Measurements from ENCODE around the gene PHF24. TPM values are rescaled to one million over a fixed set of nuclear protein-coding genes. Genes with fewer than 3 reads are reported as not detected.
"Not testable (repeated sequence)": the region's sequence is repeated elsewhere in the genome, so short reads cannot be mapped to it uniquely, and the experiment has no call there.

Gene PHF24
- total RNA-seq, 4 donors from 2014 or later = 0.44 to 2.7 (median 1.5) TPM

DNA sequence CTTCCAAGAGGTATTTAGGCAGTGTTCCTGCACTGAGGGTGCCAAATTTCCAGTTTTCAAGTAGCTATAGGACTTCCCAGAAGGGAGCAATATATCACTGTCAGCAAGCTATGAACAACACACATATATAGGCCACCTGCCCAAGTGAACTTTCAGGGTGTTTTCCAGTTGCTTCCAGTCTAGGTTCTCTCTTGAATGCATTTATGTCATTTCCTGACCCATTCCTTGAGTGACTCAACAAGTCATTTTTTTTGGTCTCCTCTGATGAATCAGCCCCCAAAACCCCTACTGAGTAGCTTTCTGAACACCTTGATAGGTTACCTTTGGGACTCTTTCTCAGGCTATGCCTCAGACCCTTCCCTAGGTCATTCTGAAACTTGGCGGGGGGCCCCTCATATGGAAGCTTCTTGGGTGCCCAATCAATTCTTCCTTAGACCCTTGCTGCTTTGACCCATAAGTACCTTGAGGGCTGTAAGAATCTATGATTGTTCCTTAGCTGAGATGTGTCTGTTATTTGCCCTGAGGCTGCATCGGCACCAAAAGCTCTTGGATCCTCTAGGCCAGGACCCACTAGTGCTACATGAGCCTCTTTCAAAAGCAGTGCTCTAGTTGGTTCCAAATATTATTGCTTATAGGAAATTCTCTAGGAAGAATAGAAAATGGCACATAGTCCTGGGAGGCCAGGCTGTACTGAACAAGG lies 43.9 kb downstream of the PHF24 start:
- intact Hi-C loops (cut with DNase I; ENCODE audit: low total_unique reads) = no loop called here
- no peak for DNase-seq (ENCODE audit: low spot score in 2 of 2)
- 90 to 92% methylated on average over 2 of the region's 2 CpGs for WGBS, 2 donors
- TF ChIP-seq POLR2A (IDR thresholded peaks at IDR 0.05) = no peak
- TF ChIP-seq, protein P1, sequence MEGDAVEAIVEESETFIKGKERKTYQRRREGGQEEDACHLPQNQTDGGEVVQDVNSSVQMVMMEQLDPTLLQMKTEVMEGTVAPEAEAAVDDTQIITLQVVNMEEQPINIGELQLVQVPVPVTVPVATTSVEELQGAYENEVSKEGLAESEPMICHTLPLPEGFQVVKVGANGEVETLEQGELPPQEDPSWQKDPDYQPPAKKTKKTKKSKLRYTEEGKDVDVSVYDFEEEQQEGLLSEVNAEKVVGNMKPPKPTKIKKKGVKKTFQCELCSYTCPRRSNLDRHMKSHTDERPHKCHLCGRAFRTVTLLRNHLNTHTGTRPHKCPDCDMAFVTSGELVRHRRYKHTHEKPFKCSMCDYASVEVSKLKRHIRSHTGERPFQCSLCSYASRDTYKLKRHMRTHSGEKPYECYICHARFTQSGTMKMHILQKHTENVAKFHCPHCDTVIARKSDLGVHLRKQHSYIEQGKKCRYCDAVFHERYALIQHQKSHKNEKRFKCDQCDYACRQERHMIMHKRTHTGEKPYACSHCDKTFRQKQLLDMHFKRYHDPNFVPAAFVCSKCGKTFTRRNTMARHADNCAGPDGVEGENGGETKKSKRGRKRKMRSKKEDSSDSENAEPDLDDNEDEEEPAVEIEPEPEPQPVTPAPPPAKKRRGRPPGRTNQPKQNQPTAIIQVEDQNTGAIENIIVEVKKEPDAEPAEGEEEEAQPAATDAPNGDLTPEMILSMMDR (IDR thresholded peaks at IDR 0.05) = no peak
- H3K4me3 ChIP-seq (ENCODE audit: low read depth, poor library complexity, severe bottlenecking) = no peak overlapping the region

DNA sequence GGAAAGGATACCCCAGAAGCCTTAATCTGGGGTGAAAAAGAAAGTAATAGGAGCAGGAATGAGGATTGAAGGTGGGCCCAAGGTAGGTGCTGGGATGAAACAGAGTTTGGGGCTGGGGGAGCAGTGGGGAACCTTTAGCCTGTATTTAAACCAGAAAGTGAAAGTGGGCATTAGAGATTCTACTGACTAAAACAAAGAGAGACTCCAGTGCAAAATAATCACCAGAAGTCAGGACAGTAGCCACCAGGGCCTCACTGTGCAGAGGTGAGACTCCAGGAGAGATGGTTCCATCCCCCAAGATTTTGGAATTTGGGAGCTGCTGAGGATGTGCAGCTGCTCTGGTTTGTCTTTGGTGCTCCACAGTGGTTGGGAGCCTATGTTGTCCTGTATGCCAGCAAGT lies 44.5 kb downstream of the PHF24 start:
- intact Hi-C loops (cut with DNase I; ENCODE audit: low total_unique reads) = no loop called here
- no peak overlapping the region for H3K4me3 ChIP-seq (ENCODE audit: low read depth, poor library complexity, severe bottlenecking)
- no peak for DNase-seq (ENCODE audit: low spot score in 2 of 2)
- TF ChIP-seq, protein P1 (IDR thresholded peaks at IDR 0.05) = no peak

DNA sequence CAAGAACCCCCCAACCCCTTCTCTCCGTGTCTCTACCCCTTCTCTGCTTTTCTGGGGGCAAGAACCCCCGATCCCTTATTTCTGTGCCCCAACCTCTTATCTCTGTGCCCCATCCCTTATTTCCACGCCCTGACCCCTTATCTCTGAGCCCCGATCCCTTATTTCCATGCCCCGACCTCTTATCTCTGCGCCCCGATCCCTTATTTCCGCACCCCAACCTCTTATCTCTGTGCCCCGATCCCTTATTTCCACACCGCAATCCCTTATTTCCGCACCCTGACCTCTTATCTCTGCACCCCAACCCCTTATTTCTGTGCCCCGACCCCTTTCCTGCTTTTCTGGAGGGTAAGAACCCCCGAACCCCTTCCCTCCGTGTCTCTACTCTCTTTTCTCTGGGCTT lies 46.2 kb downstream of the PHF24 start:
- H3K4me3 ChIP-seq (ENCODE audit: low read depth, poor library complexity, severe bottlenecking); intact Hi-C loops (cut with DNase I; ENCODE audit: low total_unique reads); DNase-seq (ENCODE audit: low spot score in 2 of 2): not testable (repeated sequence)
- WGBS, 2 donors = 87 to 89% methylated on average over 14 of the region's 14 CpGs

DNA sequence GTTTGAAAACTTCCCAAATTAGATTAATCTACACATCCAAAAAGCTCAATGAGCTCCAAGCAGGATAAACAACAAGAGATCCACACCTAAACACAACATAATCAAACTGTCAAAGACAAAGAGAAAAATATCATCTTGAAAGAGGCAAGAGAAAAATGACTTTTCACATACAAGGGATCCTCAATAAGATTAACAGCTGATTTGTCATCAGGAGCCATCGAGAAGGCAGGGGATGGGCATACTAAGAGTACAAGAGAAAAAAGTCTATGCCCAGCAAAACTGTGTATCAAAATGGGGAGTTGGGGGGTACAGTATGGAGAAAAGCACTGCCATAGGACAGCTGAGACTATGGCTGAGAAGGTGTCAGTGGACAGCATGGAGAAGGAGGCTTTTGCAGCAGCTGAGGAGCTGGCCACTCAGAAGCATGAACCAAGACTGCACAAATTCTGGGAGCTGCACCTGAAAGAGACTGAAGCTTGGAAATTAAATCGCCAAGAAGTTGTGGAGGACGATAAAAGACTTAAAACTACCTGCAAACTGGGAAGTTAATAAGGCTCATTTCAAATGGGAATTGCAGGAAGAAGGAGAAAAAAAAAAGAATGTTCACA lies 52.4 kb downstream of the PHF24 start:
- no peak overlapping the region for H3K4me3 ChIP-seq (ENCODE audit: low read depth, poor library complexity, severe bottlenecking)
- no peak for TF ChIP-seq POLR2A (IDR thresholded peaks at IDR 0.05)
- TF ChIP-seq, protein P1 (IDR thresholded peaks at IDR 0.05) = no peak
- intact Hi-C loops (cut with DNase I; ENCODE audit: low total_unique reads) = no loop called here

DNA sequence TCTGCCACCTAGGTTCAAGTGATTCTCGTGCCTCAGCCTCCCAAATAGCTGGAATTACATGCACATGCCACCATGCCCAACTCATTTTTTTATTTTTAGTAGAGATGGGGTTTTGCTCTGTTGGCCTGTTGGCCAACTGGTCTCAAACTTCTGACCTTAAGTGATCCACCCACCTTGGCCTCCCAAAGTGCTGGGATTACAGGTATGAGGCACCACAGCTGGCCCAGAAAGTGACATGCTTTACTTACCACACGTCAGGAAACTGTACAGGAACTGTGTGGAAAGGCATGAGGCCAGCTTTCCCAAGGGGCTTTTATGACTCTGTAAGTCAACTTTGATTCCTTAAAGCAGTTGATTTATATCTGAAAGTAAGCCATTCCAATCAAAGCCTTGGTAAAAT lies 56.4 kb downstream of the PHF24 start:
- H3K4me3 ChIP-seq (ENCODE audit: low read depth, poor library complexity, severe bottlenecking) = no peak overlapping the region
- TF ChIP-seq, protein P1 (IDR thresholded peaks at IDR 0.05) = no peak
- TF ChIP-seq POLR2A (IDR thresholded peaks at IDR 0.05) = no peak
- intact Hi-C loops (cut with DNase I; ENCODE audit: low total_unique reads) = no loop called here
- DNase-seq (ENCODE audit: low spot score in 2 of 2) = no peak
- 45 to 52% methylated on average over 2 of the region's 2 CpGs for WGBS, 2 donors

More for the DNA sequence above, 52.4 kb downstream of the PHF24 start:
- WGBS, 2 donors = 91 to 96% methylated on average over 3 of the region's 3 CpGs
- DNase-seq (ENCODE audit: low spot score in 2 of 2) = no peak

DNA sequence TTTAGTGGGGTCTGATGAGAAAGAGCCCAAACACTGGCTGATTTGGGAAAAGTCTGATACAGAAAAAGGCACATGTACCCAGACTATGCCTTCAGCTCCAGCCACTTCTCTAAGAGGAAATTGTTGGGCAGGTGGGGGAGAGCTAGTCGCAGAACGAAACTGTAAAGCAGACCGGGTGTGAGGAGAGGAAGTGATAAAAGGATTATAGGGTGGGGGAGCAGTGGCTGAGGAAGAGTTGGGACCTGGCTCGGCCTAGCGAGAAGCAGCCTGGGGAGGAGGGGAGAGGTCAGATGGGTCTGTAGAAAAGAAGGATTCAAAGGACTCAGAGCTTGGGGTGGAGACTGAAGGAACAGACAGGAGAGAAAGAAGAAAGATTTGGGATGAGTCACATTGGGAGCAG lies 65.4 kb downstream of the PHF24 start:
- intact Hi-C loops (cut with DNase I; ENCODE audit: low total_unique reads); H3K4me3 ChIP-seq (ENCODE audit: low read depth, poor library complexity, severe bottlenecking); DNase-seq (ENCODE audit: low spot score in 2 of 2): not testable (repeated sequence)
- 78 to 79% methylated on average over 5 of the region's 5 CpGs for WGBS, 2 donors

DNA sequence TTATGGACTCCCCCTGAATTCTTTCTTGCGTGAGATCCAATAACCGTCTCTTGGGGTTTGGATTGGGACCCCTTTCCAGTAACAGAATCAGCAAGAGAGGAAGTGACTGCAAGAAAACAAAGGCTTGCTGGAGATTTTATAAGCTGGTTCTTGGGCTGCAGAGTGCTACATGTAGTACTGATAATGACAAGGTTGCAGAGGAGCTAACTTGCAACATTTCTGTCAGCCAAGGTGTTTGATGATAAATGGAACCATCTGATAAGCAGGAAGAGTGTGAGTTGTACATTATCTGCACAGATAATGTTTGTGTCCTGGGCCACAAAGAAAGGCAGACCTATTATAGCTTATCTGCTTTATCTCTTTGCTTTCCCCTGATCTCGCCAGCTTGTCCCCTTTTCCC lies 68.6 kb downstream of the PHF24 start:
- intact Hi-C loops (cut with DNase I; ENCODE audit: low total_unique reads) = no loop called here
- 70 to 72% methylated on average over 3 of the region's 3 CpGs for WGBS, 2 donors
- DNase-seq (ENCODE audit: low spot score in 2 of 2) = no peak
- TF ChIP-seq, protein P1 (IDR thresholded peaks at IDR 0.05) = no peak
- TF ChIP-seq POLR2A (IDR thresholded peaks at IDR 0.05) = no peak
- H3K4me3 ChIP-seq (ENCODE audit: low read depth, poor library complexity, severe bottlenecking) = no peak overlapping the region

Data from lower leg skin (tissue), 4 donors.